Measurements from ENCODE around the gene DUXA.
"Not testable (repeated sequence)": the region's sequence is repeated elsewhere in the genome, so short reads cannot be mapped to it uniquely, and the experiment has no call there.

GRCh38 chr19:57127403-57127802, 39.9 kb downstream of the DUXA start:
- TF ChIP-seq, protein P1, sequence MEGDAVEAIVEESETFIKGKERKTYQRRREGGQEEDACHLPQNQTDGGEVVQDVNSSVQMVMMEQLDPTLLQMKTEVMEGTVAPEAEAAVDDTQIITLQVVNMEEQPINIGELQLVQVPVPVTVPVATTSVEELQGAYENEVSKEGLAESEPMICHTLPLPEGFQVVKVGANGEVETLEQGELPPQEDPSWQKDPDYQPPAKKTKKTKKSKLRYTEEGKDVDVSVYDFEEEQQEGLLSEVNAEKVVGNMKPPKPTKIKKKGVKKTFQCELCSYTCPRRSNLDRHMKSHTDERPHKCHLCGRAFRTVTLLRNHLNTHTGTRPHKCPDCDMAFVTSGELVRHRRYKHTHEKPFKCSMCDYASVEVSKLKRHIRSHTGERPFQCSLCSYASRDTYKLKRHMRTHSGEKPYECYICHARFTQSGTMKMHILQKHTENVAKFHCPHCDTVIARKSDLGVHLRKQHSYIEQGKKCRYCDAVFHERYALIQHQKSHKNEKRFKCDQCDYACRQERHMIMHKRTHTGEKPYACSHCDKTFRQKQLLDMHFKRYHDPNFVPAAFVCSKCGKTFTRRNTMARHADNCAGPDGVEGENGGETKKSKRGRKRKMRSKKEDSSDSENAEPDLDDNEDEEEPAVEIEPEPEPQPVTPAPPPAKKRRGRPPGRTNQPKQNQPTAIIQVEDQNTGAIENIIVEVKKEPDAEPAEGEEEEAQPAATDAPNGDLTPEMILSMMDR (conservative IDR thresholded peaks at IDR 0.05 in 1 of 2, IDR thresholded peaks at IDR 0.05 in 1 of 2; ENCODE audit: low read depth in 1 of 2, low read length in 2 of 2), result not testable (repeated sequence)
- not testable (repeated sequence) for TF ChIP-seq EZH2 (IDR thresholded peaks at IDR 0.05; ENCODE audit: low read length, missing control alignments)

Data from fibroblast of lung (primary cell).